AG09309 (cell line): Measurements from ENCODE around the gene ZMIZ1.

Experiments used
- DNase-seq: peaks from one replicate; pipeline ENCODE4 v3.0.0-alpha.2; 2010; ENCODE audit warnings: low read depth
- H3K4me3 ChIP-seq: 2 replicates; pipeline ENCODE4 v1.5.1; 2011; ENCODE audit warnings: mild to moderate bottlenecking, low read depth, low read length, moderate library complexity; ENCODE audit not compliant: control insufficient read depth
- TF ChIP-seq, protein P1 (sequence below): IDR thresholded peaks from 2 replicates; pipeline ENCODE4 v1.5.1; 2011; ENCODE audit warnings: mild to moderate bottlenecking, low read depth, low read length, inconsistent platforms; ENCODE audit not compliant: insufficient read depth, control insufficient read depth; ENCODE audit errors: missing control alignments

Gene ZMIZ1

DNA sequence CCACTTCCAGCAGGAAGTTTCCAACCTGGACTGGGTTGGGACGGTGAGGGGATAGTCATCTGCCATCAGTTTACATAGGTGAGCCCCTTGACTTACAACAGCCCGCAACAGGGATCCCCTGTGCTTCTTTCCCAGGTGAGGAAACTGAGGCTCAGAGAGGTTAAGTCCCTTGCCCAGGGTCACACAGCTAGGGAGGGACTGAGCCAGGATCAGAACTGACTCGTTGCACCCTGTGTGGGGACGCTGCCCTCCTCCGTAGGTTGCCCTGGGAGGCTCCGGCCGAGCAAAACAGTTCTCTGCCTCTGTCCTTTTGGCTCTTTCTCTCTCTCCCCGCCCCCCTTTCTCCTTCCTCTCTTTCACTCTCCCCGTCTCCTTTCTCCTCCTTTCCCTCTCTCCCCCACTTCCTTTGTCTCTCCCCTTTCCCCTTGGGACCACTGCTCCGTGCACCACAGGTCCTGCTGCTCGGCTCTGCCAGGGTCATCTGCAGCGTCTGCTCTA lies 161.1 kb downstream of the ZMIZ1 start:
- no peak for DNase-seq
- TF ChIP-seq, protein P1, sequence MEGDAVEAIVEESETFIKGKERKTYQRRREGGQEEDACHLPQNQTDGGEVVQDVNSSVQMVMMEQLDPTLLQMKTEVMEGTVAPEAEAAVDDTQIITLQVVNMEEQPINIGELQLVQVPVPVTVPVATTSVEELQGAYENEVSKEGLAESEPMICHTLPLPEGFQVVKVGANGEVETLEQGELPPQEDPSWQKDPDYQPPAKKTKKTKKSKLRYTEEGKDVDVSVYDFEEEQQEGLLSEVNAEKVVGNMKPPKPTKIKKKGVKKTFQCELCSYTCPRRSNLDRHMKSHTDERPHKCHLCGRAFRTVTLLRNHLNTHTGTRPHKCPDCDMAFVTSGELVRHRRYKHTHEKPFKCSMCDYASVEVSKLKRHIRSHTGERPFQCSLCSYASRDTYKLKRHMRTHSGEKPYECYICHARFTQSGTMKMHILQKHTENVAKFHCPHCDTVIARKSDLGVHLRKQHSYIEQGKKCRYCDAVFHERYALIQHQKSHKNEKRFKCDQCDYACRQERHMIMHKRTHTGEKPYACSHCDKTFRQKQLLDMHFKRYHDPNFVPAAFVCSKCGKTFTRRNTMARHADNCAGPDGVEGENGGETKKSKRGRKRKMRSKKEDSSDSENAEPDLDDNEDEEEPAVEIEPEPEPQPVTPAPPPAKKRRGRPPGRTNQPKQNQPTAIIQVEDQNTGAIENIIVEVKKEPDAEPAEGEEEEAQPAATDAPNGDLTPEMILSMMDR: no peak
- no peak overlapping the region for H3K4me3 ChIP-seq

DNA sequence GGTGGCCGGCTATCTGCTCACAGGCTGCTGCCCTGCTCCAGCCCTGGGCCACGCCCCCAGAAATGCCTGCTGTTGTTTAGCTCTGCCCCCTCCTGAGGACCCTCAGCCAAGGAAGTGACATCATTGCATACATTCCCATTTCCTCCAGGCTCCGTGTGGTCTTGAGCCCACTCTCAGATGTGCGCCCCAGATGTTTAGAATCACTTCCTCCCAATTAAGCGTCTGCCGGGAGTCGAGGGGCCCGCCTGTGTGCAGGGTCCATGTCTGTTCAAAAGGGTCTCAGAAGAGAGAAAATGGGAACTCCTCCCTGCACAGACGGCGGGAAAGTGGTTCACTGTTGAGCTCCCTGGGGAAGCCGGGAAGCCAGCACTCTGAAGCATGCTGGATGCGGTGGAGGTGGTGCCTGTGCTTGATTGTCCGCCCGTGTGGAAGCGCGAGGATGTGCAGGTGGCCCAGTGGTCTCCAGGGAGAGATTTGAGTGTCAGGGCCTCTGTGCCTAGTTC lies 161.6 kb downstream of the ZMIZ1 start:
- H3K4me3 ChIP-seq: no peak overlapping the region
- no peak for DNase-seq
- TF ChIP-seq, protein P1: no peak

DNA sequence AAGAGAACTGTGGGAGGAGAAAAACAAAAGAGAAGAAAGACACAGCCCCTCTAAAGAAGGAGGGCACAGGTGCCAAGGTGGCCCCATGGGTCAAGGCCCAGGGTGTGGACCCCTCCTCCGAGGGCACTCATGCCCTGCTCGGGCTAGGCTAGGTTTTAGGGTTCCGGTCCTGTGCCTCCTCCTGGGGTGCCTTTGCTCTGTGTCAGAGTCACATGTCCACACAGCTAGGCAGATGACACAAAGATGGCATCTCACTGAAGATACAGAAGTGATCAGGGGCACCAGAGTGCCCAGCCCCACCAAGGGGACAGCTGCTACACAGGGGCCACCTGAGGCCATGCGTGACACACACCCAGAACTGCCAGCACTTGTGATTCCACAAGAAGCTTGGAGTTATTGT lies 162.1 kb downstream of the ZMIZ1 start:
- H3K4me3 ChIP-seq: no peak overlapping the region
- no peak for DNase-seq
- TF ChIP-seq, protein P1: no peak

DNA sequence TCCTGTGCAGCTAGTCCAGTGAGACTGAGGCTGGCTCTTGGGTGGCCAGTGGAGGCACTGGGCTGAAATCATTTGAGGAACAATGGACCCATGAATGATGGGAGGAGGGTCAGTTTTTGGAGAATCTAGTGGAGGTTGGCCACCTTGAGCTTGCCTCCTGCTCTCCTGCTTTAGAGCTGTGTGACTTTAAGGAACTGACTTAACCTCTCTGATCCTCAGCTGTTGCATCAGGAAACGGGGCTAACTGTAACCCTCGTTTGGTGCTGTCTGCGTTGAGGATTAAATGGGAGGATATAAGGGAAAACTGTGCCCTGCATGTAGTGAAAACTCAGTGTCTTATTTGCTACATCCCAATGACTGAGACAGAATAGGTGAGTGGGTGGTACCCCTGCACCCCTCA lies 163.1 kb downstream of the ZMIZ1 start:
- H3K4me3 ChIP-seq: no peak overlapping the region
- no peak for DNase-seq
- TF ChIP-seq, protein P1: no peak

DNA sequence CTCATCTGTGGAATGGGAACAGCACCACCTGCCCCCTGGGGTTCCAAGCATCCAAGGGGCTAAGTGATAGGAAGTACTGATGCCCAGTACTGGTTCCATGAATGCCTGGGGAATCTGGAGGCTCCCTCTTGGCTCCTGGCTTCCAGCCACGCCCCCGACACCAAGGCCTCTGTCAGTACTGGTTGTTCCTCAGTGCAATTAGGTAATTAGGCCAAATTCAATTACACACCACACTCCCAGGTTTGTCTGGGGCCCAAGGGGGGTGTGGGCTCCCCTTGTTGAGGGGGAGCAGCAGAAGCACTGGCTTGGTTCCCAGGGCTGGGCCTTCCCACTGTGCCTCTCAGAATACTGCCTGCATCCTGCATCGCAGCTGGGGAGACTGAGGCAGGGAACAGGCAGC lies 164.1 kb downstream of the ZMIZ1 start:
- TF ChIP-seq, protein P1: no peak

DNA sequence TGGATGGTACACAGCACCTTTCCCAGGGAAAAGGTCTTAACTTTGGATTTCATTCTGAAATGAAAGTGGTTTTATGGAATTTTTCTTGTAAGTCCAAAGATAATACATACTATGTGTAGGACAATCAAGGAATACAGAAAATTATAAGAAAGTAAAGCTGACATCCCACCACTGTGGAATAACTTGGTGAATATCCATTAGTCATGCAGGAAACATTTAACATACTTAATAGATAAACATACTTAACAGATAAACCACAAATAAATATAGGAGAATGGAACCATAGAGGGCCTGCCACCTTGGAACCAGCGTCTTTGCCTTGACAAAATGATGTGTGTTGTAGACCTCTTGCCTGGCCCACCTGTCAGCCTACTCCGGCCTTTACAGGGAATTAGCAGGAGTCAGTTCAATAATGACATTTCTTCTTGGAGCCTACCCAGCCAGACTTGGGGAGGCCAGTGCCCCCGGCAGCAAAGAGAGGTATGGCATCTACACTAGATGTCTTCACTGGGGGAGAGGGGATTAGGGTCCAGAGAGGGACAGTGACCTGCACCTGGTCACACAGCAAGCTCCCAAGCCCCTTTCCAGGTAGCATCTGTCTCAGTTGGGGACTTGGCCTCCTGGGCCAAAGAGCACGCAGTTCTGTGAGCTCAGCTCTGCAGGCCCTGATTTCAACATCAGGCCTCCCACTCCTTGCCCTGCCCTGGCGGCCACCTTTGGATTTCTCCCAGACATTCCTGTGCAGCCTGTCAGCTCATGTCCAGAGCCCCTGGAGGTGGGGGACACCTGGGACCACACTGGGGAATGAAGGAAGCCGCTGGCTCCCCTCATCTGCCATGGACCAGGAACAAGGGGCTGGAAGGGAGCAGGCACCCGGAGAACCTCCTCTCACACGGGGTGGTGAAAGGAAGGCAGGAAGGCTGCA lies 165.9 kb downstream of the ZMIZ1 start:
- H3K4me3 ChIP-seq: no peak overlapping the region
- DNase-seq: no peak
- TF ChIP-seq, protein P1: no peak

More for the DNA sequence above, 164.1 kb downstream of the ZMIZ1 start:
- DNase-seq: no peak
- no peak overlapping the region for H3K4me3 ChIP-seq
